H9 (cell line): ENCODE data around the gene GRID1. TPM values are rescaled to one million over a fixed set of nuclear protein-coding genes. Genes with fewer than 3 reads are reported as not detected.

Source experiments
- DNase-seq: peaks from one replicate; pipeline ENCODE4 v3.0.0-alpha.2; 2017
- H2AFZ ChIP-seq: one replicate; pipeline ENCODE4 v1.6.1; 2013; ENCODE audit warnings: mild to moderate bottlenecking, low read length, control low read depth, moderate library complexity
- H2AK5ac ChIP-seq: 2 replicates; pipeline ENCODE4 v1.6.1; 2013; ENCODE audit warnings: low read length, control low read depth, mixed read lengths; ENCODE audit not compliant: insufficient read length
- H2BK120ac ChIP-seq: one replicate; pipeline ENCODE4 v1.6.1; 2013; ENCODE audit warnings: low read depth, mild to moderate bottlenecking, low read length, control low read depth, inconsistent platforms; ENCODE audit not compliant: poor library complexity, severe bottlenecking
- H2BK12ac ChIP-seq: 2 replicates; pipeline ENCODE4 v1.6.1; 2013; ENCODE audit warnings: low read length, control low read depth, mixed read lengths, low read depth; ENCODE audit not compliant: insufficient read length
- H2BK15ac ChIP-seq: 2 replicates; pipeline ENCODE4 v1.6.1; 2013; ENCODE audit warnings: low read depth, low read length, control low read depth
- H2BK20ac ChIP-seq: one replicate; pipeline ENCODE4 v1.6.1; 2013; ENCODE audit warnings: low read depth, mild to moderate bottlenecking, low read length, control low read depth, inconsistent platforms; ENCODE audit not compliant: poor library complexity, severe bottlenecking
- H2BK5ac ChIP-seq: 2 replicates; pipeline ENCODE4 v1.6.1; 2013; ENCODE audit warnings: low read length, control low read depth, mixed read lengths; ENCODE audit not compliant: insufficient read length
- H3K14ac ChIP-seq: 2 replicates; pipeline ENCODE4 v1.6.1; 2013; ENCODE audit warnings: low read length, control low read depth; ENCODE audit not compliant: insufficient read depth
- H3K18ac ChIP-seq: 2 replicates; pipeline ENCODE4 v1.6.1; 2013; ENCODE audit warnings: low read depth, mild to moderate bottlenecking, mixed read lengths, low read length, control low read depth; ENCODE audit not compliant: insufficient read length
- H3K23ac ChIP-seq: 2 replicates; pipeline ENCODE4 v1.6.1; 2013; ENCODE audit warnings: low read length, control low read depth, mixed read lengths, low read depth; ENCODE audit not compliant: insufficient read length
- H3K23me2 ChIP-seq: 2 replicates; pipeline ENCODE4 v1.6.1; 2013; ENCODE audit warnings: low read depth, mild to moderate bottlenecking, mixed read lengths, low read length, control low read depth; ENCODE audit not compliant: insufficient read length, poor library complexity, severe bottlenecking
- H3K27ac ChIP-seq: 2 replicates; pipeline ENCODE4 v1.5.1; 2013; ENCODE audit warnings: low read length, control low read depth, mixed read lengths, low read depth; ENCODE audit not compliant: insufficient read length
- H3K27me3 ChIP-seq: 2 replicates; pipeline ENCODE4 v1.6.1; 2013; ENCODE audit warnings: low read length, control low read depth, inconsistent platforms; ENCODE audit not compliant: insufficient read depth
- H3K4ac ChIP-seq: 2 replicates; pipeline ENCODE4 v1.6.1; 2013; ENCODE audit warnings: low read depth, mild to moderate bottlenecking, control low read depth, inconsistent platforms, low read length, moderate library complexity
- H3K4me1 ChIP-seq: 2 replicates; pipeline ENCODE4 v1.6.1; 2013; ENCODE audit warnings: low read length, control low read depth, inconsistent platforms; ENCODE audit not compliant: insufficient read depth
- H3K4me2 ChIP-seq: 2 replicates; pipeline ENCODE4 v1.6.1; 2013; ENCODE audit warnings: low read length, control low read depth, mixed read lengths; ENCODE audit not compliant: insufficient read length, insufficient read depth
- H3K56ac ChIP-seq: 2 replicates; pipeline ENCODE4 v1.6.1; 2013; ENCODE audit warnings: low read depth, mild to moderate bottlenecking, mixed read lengths, low read length, control low read depth; ENCODE audit not compliant: insufficient read length
- H3K79me1 ChIP-seq: 2 replicates; pipeline ENCODE4 v1.6.1; 2013; ENCODE audit warnings: low read depth, mild to moderate bottlenecking, moderate library complexity, low read length, control low read depth, inconsistent platforms; ENCODE audit not compliant: insufficient read depth, poor library complexity, severe bottlenecking
- H3K79me2 ChIP-seq: 2 replicates; pipeline ENCODE4 v1.6.1; 2013; ENCODE audit warnings: low read length, control low read depth, inconsistent platforms; ENCODE audit not compliant: insufficient read depth
- H3K9ac ChIP-seq: 2 replicates; pipeline ENCODE4 v1.6.1; 2013; ENCODE audit warnings: low read length, control low read depth, mixed read lengths; ENCODE audit not compliant: insufficient read length; ENCODE audit errors: extremely low read depth
- H3K9me3 ChIP-seq: one replicate; pipeline ENCODE4 v1.6.1; 2013; ENCODE audit warnings: low read depth, low read length, inconsistent platforms; ENCODE audit not compliant: control insufficient read depth
- H3T11ph ChIP-seq: one replicate; pipeline ENCODE4 v1.6.1; 2013; ENCODE audit warnings: mild to moderate bottlenecking, low read length, control low read depth, inconsistent platforms
- H4K20me1 ChIP-seq: one replicate; pipeline ENCODE4 v1.6.1; 2013; ENCODE audit not compliant: control insufficient read depth, insufficient read length, insufficient read depth
- H4K5ac ChIP-seq: 2 replicates; pipeline ENCODE4 v1.6.1; 2013; ENCODE audit warnings: low read depth, mild to moderate bottlenecking, mixed read lengths, low read length, control low read depth; ENCODE audit not compliant: insufficient read length
- H4K8ac ChIP-seq: replicated peaks from 2 replicates; pipeline ENCODE4 v1.6.1; 2013; ENCODE audit warnings: low read length, control low read depth, mixed read lengths, low read depth; ENCODE audit not compliant: insufficient read length
- H4K91ac ChIP-seq: 2 replicates; pipeline ENCODE4 v1.6.1; 2013; ENCODE audit warnings: low read depth, mild to moderate bottlenecking, moderate library complexity, mixed read lengths, low read length, control low read depth; ENCODE audit not compliant: insufficient read length
- H3K27ac Mint-ChIP-seq, 3 experiments: 2 replicates in 2 of 3; 3 replicates in 1 of 3; pipeline ENCODE4 v1.8.0; 2020 to 2021; ENCODE audit warnings: mixed read lengths in 3 of 3, mild to moderate bottlenecking in 1 of 3, moderate library complexity in 1 of 3
- H3K27me3 Mint-ChIP-seq: 2 replicates; pipeline ENCODE4 v1.8.0; 2021; ENCODE audit warnings: low read depth, mild to moderate bottlenecking, moderate library complexity, mixed read lengths
- H3K36me3 Mint-ChIP-seq, 3 experiments: 2 replicates in 2 of 3; 3 replicates in 1 of 3; pipeline ENCODE4 v1.8.0; 2020 to 2021; ENCODE audit warnings: low read depth in 3 of 3, mixed read lengths in 3 of 3; ENCODE audit not compliant: insufficient read depth in 1 of 3
- H3K4me1 Mint-ChIP-seq, 2 experiments: 2 replicates each; pipeline ENCODE4 v1.8.0; 2020; ENCODE audit warnings: mixed read lengths in 2 of 2
- H3K4me3 Mint-ChIP-seq, 2 experiments: 2 replicates in 1 of 2; 3 replicates in 1 of 2; pipeline ENCODE4 v1.8.0; 2020 to 2021; ENCODE audit warnings: mild to moderate bottlenecking in 2 of 2, mixed read lengths in 2 of 2, moderate library complexity in 1 of 2
- H3K9me3 Mint-ChIP-seq, 2 experiments: 2 replicates in 1 of 2; 3 replicates in 1 of 2; pipeline ENCODE4 v1.8.0; 2020; ENCODE audit warnings: mild to moderate bottlenecking in 2 of 2, mixed read lengths in 2 of 2, moderate library complexity in 1 of 2
- CTCF ChIP-seq: fragments of 200-600 bp; sonication (generic); conservative IDR thresholded peaks from 3 replicates; pipeline ENCODE4 v1.8.0; 2021; ENCODE audit warnings: antibody characterized with exemption, mild to moderate bottlenecking
- WGBS: extraction: QIAGEN DNeasy Blood & Tissue Kit; methylation state at CpG from one replicate; pipeline ENCODE4 v1.1.7; 2013; ENCODE audit warnings: missing lambda C conversion rate, low lambda C conversion rate, mixed read lengths; ENCODE audit not compliant: insufficient read length; ENCODE audit errors: extremely low coverage; 5-methylcytosine and 5-hydroxymethylcytosine counted together
- total RNA-seq: library from RNA; stranded (reverse); gene quantifications from 2 replicates; pipeline ENCODE4 v1.2.1, GENCODE V29; 2021

GRID1 gene
- total RNA-seq, 1 experiment from 2014 or later = 0.35 TPM

DNA sequence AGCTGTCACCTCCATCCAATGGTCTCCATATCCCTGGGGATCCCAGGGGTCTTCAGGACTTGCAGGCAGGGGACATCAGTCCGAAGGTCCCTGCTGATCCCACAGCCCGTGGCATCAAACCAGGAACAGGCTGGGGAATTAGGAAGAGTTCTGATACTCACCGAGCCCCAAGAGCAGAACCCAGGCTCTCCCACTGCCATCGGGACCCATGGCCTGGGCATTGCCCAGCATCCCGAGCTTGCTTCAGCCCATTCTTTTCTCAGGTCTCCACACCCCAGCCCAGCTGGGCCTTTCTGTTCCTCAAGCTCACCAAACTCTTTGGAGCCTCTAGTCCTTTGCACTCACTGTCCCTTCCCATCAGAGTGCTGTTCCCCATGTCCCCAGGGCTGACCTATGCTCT, 280.9 kb downstream of the GRID1 start:
- Histone ChIP-seq H3K4ac (no peak overlapping the region), H3T11ph (no peak overlapping the region), H2BK5ac (no peak overlapping the region), H4K5ac (no peak overlapping the region), H2AFZ (no peak overlapping the region), H3K14ac (no peak overlapping the region), H3K27ac (no peak overlapping the region), H3K4me2 (no peak overlapping the region), H2BK12ac (no peak overlapping the region), H3K18ac (no peak overlapping the region), H3K9me3 (no peaks in the 10 kb centered on the region), H3K79me1 (no peaks in the 10 kb centered on the region), H2BK15ac (no peak overlapping the region), H3K27me3 (no peaks in the 10 kb centered on the region), H4K91ac (no peak overlapping the region), H3K23me2 (no peaks in the 10 kb centered on the region), H3K4me1 (no peaks in the 10 kb centered on the region), H2AK5ac (no peak overlapping the region), H3K23ac (no peak overlapping the region), H4K20me1 (no peaks in the 10 kb centered on the region), H2BK20ac (no peak overlapping the region), H2BK120ac (no peak overlapping the region), H3K56ac (no peak overlapping the region), H3K79me2 (no peaks in the 10 kb centered on the region), H3K9ac (no peak overlapping the region), H4K8ac (no peak overlapping the region)
- Mint-ChIP-seq H3K4me3 (no peak overlapping the region), H3K4me1 (peaks cover 3 to 4% of the 10 kb centered on the region in 2 experiments), H3K36me3 (no peaks in the 10 kb centered on the region; a peak in 1 of 7 replicates), H3K27ac (peak overlapping the region in 1 of 3 experiments; percentile 76; a peak in 1 of 7 replicates), H3K27me3 (peaks cover 7% of the 10 kb centered on the region; the same call in 1 of the 2 replicates), H3K9me3 (no peaks in the 10 kb centered on the region)
- no CpG with 5 or more reads among the region's 5 CpGs for WGBS
- DNase-seq = peak; percentile 8
- TF ChIP-seq CTCF = no peak
